ENCODE measurements around the gene FLOT1. TPM values are rescaled to one million over a fixed set of nuclear protein-coding genes. Genes with fewer than 3 reads are reported as not detected.

FLOT1 gene
- total and polyA plus RNA-seq, 2 of the 13 experiments (the other 11 are each of a cell fraction or from before 2014, with no cell fraction given) = 82.3 to 130 TPM

GRCh38 chr6:30730601-30731435 is 11.7 kb downstream of the FLOT1 start (continued):
- TF ChIP-seq MAX (IDR thresholded peaks at IDR 0.05) (peak; percentile 61; the same call in 1 of the 2 replicates), ATRX (CRISPR knock-in tag; IDR thresholded peaks at IDR 0.05; ENCODE audit: borderline replicate concordance) (no peak), CREB1 (IDR thresholded peaks at IDR 0.05) (no peak), CREB1 (CRISPR knock-in tag; IDR thresholded peaks at IDR 0.05) (no peak), ZNF615 (CRISPR knock-in tag; IDR thresholded peaks at IDR 0.05; ENCODE audit: borderline replicate concordance) (no peak), DBP (CRISPR knock-in tag; IDR thresholded peaks at IDR 0.05; ENCODE audit: not compliant biosample characterization) (no peak), SMC3 (IDR thresholded peaks at IDR 0.05; ENCODE audit: low read length) (peak; percentile 37; the same call in 1 of the 2 replicates), ATF5 (CRISPR knock-in tag; IDR thresholded peaks at IDR 0.05; ENCODE audit: low read depth) (no peak), KLF6 (CRISPR knock-in tag; IDR thresholded peaks at IDR 0.05) (no peak), ZBTB21 (CRISPR knock-in tag; IDR thresholded peaks at IDR 0.05) (no peak), ZBTB33 (CRISPR knock-in tag; IDR thresholded peaks at IDR 0.05) (peak; percentile 100), ZNF205 (CRISPR knock-in tag; IDR thresholded peaks at IDR 0.05) (no peak; the same call in 1 of the 2 replicates), HDAC1 (CRISPR knock-in tag; IDR thresholded peaks at IDR 0.05) (no peak), RBM39 (IDR thresholded peaks at IDR 0.05; ENCODE audit: low read depth, low read length, poor library complexity, severe bottlenecking) (peak; percentile 30), ZNF549 (CRISPR knock-in tag; IDR thresholded peaks at IDR 0.05) (no peak), ZNF567 (CRISPR knock-in tag; IDR thresholded peaks at IDR 0.05; ENCODE audit: borderline replicate concordance) (no peak), TEAD3 (CRISPR knock-in tag; optimal IDR thresholded peaks at IDR 0.05; ENCODE audit: borderline replicate concordance) (no peak), ZSCAN22 (CRISPR knock-in tag; IDR thresholded peaks at IDR 0.05) (no peak), RAD51 (IDR thresholded peaks at IDR 0.05; ENCODE audit: borderline replicate concordance) (no peak), MXD1 (CRISPR knock-in tag; IDR thresholded peaks at IDR 0.05) (no peak), RXRB (CRISPR knock-in tag; IDR thresholded peaks at IDR 0.05; ENCODE audit: borderline replicate concordance) (peak; percentile 35; the same call in 1 of the 2 replicates), ZNF451 (CRISPR knock-in tag; IDR thresholded peaks at IDR 0.05) (no peak), FIP1L1 (IDR thresholded peaks at IDR 0.05; ENCODE audit: borderline replicate concordance, insufficient read depth, low read depth, low read length) (no peak), ZNF296 (CRISPR knock-in tag; conservative IDR thresholded peaks at IDR 0.05) (no peak), STAT5B (CRISPR knock-in tag; IDR thresholded peaks at IDR 0.05) (no peak), TBX3 (IDR thresholded peaks at IDR 0.05; ENCODE audit: borderline replicate concordance) (no peak), MAFK (conservative IDR thresholded peaks at IDR 0.05 in 1 of 2, IDR thresholded peaks at IDR 0.05 in 1 of 2; ENCODE audit: low read length in 2 of 2) (no peak), SYNCRIP (IDR thresholded peaks at IDR 0.05; ENCODE audit: insufficient read depth, low read depth, low read length) (no peak)
